Ovary (tissue), 9 donors: ENCODE data around the gene SRSF7. TPM values are rescaled to one million over a fixed set of nuclear protein-coding genes. Genes with fewer than 3 reads are reported as not detected.

Experiments
- DNase-seq, 5 donors: peaks; one replicate each; pipeline ENCODE4 v3.0.0-alpha.2; 2019 to 2020
- H3K27ac ChIP-seq, 2 donors: fragments of 200-600 bp; one replicate each; pipeline versions ENCODE4 v1.5.1 to v1.8.0; 2019 to 2022
- H3K27me3 ChIP-seq: fragments of 200-600 bp; one replicate; pipeline ENCODE4 v1.8.0; 2022
- H3K36me3 ChIP-seq: fragments of 200-600 bp; sonication (generic); one replicate; pipeline ENCODE4 v1.5.1; 2019
- H3K4me1 ChIP-seq: one replicate; pipeline ENCODE4 v1.8.1; 2013; ENCODE audit warnings: mild to moderate bottlenecking, moderate library complexity; ENCODE audit not compliant: insufficient read depth
- H3K4me3 ChIP-seq: fragments of 200-600 bp; sonication (generic); one replicate; pipeline ENCODE4 v1.5.1; 2017
- H3K9me3 ChIP-seq, 2 donors: fragments of 200-600 bp in 1 of 2; sonication (generic) in 1 of 2; one replicate each; pipeline versions ENCODE4 v1.5.1 to v1.8.1; 2013 to 2019; ENCODE audit warnings: mild to moderate bottlenecking in 1 of 2, moderate library complexity in 1 of 2
- EP300 ChIP-seq: sonication (generic); formaldehyde crosslinking; IDR thresholded peaks from one replicate; pipeline ENCODE4 v1.6.1; 2017; ENCODE audit warnings: antibody characterized with exemption
- POLR2A ChIP-seq: fragments of 450-650 bp; IDR thresholded peaks from one replicate; pipeline ENCODE4 v1.6.1; 2017; ENCODE audit warnings: antibody characterized with exemption, mild to moderate bottlenecking, moderate library complexity
- WGBS, 3 donors: extraction: QIAGEN DNeasy Blood & Tissue Kit in 1 of 3; methylation state at CpG; one replicate each; pipeline versions ENCODE4 v1.1.5 to v1.1.7; 2013 to 2017; 5-methylcytosine and 5-hydroxymethylcytosine counted together
- intact Hi-C, 4 donors: fragments of 100-400 bp; cut with DNase I; formaldehyde crosslinking; loops; one replicate each; pipeline versions ENCODE4 v1.11.0 to v1.15.1; 2022 to 2023
- polyA plus RNA-seq, 2 donors: library from polyadenylated mRNA; stranded (reverse); fragments of 200-250 nt in 1 of 2; fragments of 350-450 nt in 1 of 2; fragmentation: Illumina TruSeq in 1 of 2; extraction: RNeasy Lipid Tissue Mini Kit (QIAGEN cat#74804) in 1 of 2; gene quantifications; one replicate each; pipeline ENCODE4 v1.2.3, GENCODE V29; 2013 to 2014
- total RNA-seq, 7 donors: library from RNA; depleted of rRNA in 2 of 7; stranded (reverse); fragments of >200 nt in 2 of 7; fragmentation: NEBNext Ultra II Directional in 3 of 7; extraction: Animal tissue kit (Norgen Biotek cat#: 25700) in 3 of 7; gene quantifications; one replicate each; pipeline versions ENCODE4 v1.1.0 to v1.2.4, GENCODE V29; 2016 to 2023
- TF ChIP-seq, protein P1 (sequence below), 3 donors: fragments of 450-650 bp in 2 of 3; fragments of 200-600 bp in 1 of 3; IDR thresholded peaks; one replicate each; pipeline versions ENCODE4 v1.5.1 to v1.8.0; 2016 to 2022; ENCODE audit warnings: antibody characterized with exemption in 3 of 3, mild to moderate bottlenecking in 1 of 3
- donor health status: DM: no; HTN: no; CAD: no; lungs with moderate emphysema.
- donor health status: DM: no; HTN: no; CAD: no.
- donor health status: Bipolar disorder and iron deficiency.
- donor health status: DM: yes; HTN: yes; CAD: no.
- donor health status: DM: no; HTN: no; CAD: no.
- donor health status: DM: yes; HTN: yes; CAD: no.

SRSF7 gene
- total and polyA plus RNA-seq, 9 donors: 81.1 to 163 (median 106) TPM

GRCh38 chr2:38775921-38776225 lies 24.7 kb upstream of the SRSF7 start:
- 50 to 64% (median 64%) methylated on average over 7 of the region's 7 CpGs for WGBS, 3 donors
- TF ChIP-seq, protein P1, sequence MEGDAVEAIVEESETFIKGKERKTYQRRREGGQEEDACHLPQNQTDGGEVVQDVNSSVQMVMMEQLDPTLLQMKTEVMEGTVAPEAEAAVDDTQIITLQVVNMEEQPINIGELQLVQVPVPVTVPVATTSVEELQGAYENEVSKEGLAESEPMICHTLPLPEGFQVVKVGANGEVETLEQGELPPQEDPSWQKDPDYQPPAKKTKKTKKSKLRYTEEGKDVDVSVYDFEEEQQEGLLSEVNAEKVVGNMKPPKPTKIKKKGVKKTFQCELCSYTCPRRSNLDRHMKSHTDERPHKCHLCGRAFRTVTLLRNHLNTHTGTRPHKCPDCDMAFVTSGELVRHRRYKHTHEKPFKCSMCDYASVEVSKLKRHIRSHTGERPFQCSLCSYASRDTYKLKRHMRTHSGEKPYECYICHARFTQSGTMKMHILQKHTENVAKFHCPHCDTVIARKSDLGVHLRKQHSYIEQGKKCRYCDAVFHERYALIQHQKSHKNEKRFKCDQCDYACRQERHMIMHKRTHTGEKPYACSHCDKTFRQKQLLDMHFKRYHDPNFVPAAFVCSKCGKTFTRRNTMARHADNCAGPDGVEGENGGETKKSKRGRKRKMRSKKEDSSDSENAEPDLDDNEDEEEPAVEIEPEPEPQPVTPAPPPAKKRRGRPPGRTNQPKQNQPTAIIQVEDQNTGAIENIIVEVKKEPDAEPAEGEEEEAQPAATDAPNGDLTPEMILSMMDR (IDR thresholded peaks at IDR 0.05): no peak
- no peak for TF ChIP-seq EP300
- TF ChIP-seq POLR2A: no peak

DNA sequence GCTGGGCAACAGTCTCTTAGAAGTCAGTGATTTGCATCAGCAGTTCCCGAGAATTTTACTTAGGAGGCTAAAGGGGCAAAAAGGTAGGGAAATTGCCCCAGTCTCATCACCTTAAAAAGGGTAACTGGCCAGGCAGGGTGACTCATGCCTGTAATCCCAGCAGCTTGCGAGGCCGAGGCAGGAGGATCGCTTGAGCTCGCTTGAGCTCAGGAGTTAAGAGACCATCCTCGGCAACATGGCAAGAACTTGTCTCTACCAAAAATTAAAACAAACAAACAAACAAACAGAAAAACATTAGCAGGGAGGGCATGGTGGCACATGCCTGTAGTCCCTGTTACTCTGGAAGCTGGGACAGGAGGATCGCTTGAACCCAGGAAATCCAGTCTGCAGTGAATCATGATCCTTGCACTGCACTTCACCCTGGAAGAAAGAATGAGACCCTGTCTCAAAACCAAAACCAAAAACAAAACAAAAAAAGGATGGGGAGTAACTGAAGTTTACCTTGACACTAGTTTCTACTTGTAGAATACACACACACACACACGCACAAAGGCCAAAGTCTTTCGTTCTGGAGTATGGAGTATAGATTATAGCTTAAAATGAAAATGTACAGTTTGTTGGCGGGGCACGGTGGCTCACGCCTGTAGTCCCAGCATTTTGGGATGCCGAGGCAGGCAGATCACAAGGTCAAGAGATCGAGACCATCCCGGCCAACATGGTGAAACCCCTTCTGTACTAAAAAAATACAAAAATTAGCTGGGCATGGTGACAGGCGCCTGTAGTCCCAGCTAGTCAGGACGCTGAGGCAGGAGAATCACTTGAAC lies 24.1 kb upstream of the SRSF7 start:
- intact Hi-C loops: no loop called here
- no peaks in the 10 kb centered on the region for H3K36me3 ChIP-seq
- 80 to 83% (median 83%) methylated on average over 17 of the region's 17 CpGs for WGBS, 3 donors
- no peaks in the 10 kb centered on the region for H3K4me1 ChIP-seq
- DNase-seq: no peak
- no peaks in the 10 kb centered on the region for H3K9me3 ChIP-seq
- H3K27ac ChIP-seq: no peak overlapping the region
- H3K27me3 ChIP-seq: no peaks in the 10 kb centered on the region
- H3K4me3 ChIP-seq: no peak overlapping the region
- no peak for TF ChIP-seq POLR2A

More at GRCh38 chr2:38775921-38776225, 24.7 kb upstream of the SRSF7 start:
- Histone ChIP-seq H3K9me3 (no peaks in the 10 kb centered on the region), H3K27ac (no peak overlapping the region), H3K27me3 (no peaks in the 10 kb centered on the region), H3K4me3 (no peak overlapping the region), H3K36me3 (no peaks in the 10 kb centered on the region), H3K4me1 (no peaks in the 10 kb centered on the region)
- no peak for DNase-seq
- intact Hi-C loops: no loop called here

GRCh38 chr2:38771632-38772031 lies 20.5 kb upstream of the SRSF7 start:
- H3K4me1 ChIP-seq: no peaks in the 10 kb centered on the region
- TF ChIP-seq POLR2A: no peak
- no peak for TF ChIP-seq EP300
- TF ChIP-seq, protein P1 (IDR thresholded peaks at IDR 0.05): no peak
- no peak overlapping the region for H3K27ac ChIP-seq
- H3K4me3 ChIP-seq: no peak overlapping the region
- H3K36me3 ChIP-seq: no peaks in the 10 kb centered on the region
- WGBS, 3 donors: 67 to 78% (median 72%) methylated on average over 5 of the region's 5 CpGs
- intact Hi-C loops: no loop called here
- H3K9me3 ChIP-seq: no peaks in the 10 kb centered on the region
- H3K27me3 ChIP-seq: no peaks in the 10 kb centered on the region
- DNase-seq: no peak

DNA sequence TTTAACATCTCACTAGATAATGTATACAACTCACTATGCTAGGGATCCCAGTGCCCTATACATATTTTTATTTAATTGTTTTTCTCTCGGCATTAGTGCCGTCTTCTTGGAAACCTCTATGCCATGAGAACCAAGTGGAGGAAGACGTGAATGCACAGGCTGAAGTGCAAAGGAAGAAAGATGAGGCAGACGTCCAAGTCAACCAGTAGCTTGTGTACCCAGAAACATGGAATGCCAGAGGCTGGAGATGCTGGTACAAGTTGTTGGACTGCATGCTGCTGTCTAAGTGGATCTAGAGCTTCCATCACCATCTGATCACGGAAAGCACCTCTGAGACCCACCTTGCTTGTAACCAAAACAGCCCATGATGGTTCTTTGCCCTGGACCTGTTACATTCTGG lies 14.4 kb upstream of the SRSF7 start:
- no peaks in the 10 kb centered on the region for H3K36me3 ChIP-seq
- no peak overlapping the region for H3K4me3 ChIP-seq
- DNase-seq: no peak
- H3K4me1 ChIP-seq: no peaks in the 10 kb centered on the region
- intact Hi-C loops: no loop called here
- H3K9me3 ChIP-seq: no peaks in the 10 kb centered on the region
- H3K27me3 ChIP-seq: no peaks in the 10 kb centered on the region
- H3K27ac ChIP-seq: no peak overlapping the region
- 83 to 89% (median 86%) methylated on average over 5 of the region's 5 CpGs for WGBS, 3 donors
- no peak for TF ChIP-seq POLR2A
- no peak for TF ChIP-seq EP300
- TF ChIP-seq, protein P1 (IDR thresholded peaks at IDR 0.05): no peak

GRCh38 chr2:38765149-38765548 lies 14.0 kb upstream of the SRSF7 start:
- Histone ChIP-seq H3K27ac (no peak overlapping the region), H3K27me3 (no peaks in the 10 kb centered on the region), H3K36me3 (no peaks in the 10 kb centered on the region), H3K9me3 (no peaks in the 10 kb centered on the region), H3K4me1 (no peaks in the 10 kb centered on the region), H3K4me3 (no peak overlapping the region)
- TF ChIP-seq POLR2A (no peak), EP300 (no peak)
- TF ChIP-seq, protein P1 (IDR thresholded peaks at IDR 0.05): no peak
- intact Hi-C loops: no loop called here
- 50 to 63% (median 59%) methylated on average over 4 of the region's 4 CpGs for WGBS, 3 donors
- DNase-seq: no peak
